Adrenal gland (tissue), 12 donors: Measurements from ENCODE around the gene PPP1R12C. TPM values are rescaled to one million over a fixed set of nuclear protein-coding genes. Genes with fewer than 3 reads are reported as not detected.

Source experiments
- DNase-seq, 7 donors: peaks; one replicate each; pipeline ENCODE4 v3.0.0-alpha.2; 2019 to 2020
- H3K27ac ChIP-seq, 5 donors: fragments of 200-600 bp; sonication (generic) in 4 of 5; 1 replicate in 3 of 5; 2 replicates in 2 of 5; pipeline versions ENCODE4 v1.5.1 to v1.8.0; 2016 to 2020; ENCODE audit warnings: mild to moderate bottlenecking in 1 of 5
- H3K27me3 ChIP-seq: fragments of 200-600 bp; 2 replicates; pipeline ENCODE4 v1.8.0; 2021
- H3K36me3 ChIP-seq, 2 donors: fragments of 200-600 bp; replicated peaks in 1 of 2; 1 replicate in 1 of 2; 2 replicates in 1 of 2; pipeline versions ENCODE4 v1.5.1 to v1.8.0; 2018 to 2022
- H3K4me1 ChIP-seq, 2 donors: fragments of 200-600 bp; replicated peaks in 1 of 2; 1 replicate in 1 of 2; 2 replicates in 1 of 2; pipeline versions ENCODE4 v1.5.1 to v1.8.0; 2018 to 2021
- H3K4me3 ChIP-seq, 4 donors: fragments of 200-600 bp; sonication (generic) in 3 of 4; one replicate each; pipeline ENCODE4 v1.5.1; 2016 to 2018
- H3K9me3 ChIP-seq, 3 donors: fragments of 200-600 bp; sonication (generic) in 1 of 3; replicated peaks in 1 of 3; 1 replicate in 2 of 3; 2 replicates in 1 of 3; pipeline versions ENCODE4 v1.5.1 to v1.8.0; 2016 to 2021
- POLR2A ChIP-seq, 2 donors: fragments of 450-650 bp; IDR thresholded peaks; one replicate each; pipeline ENCODE4 v1.6.1; 2017; ENCODE audit warnings: antibody characterized with exemption in 2 of 2, mild to moderate bottlenecking in 2 of 2, moderate library complexity in 1 of 2
- WGBS, 4 donors: extraction: QIAGEN DNeasy Blood & Tissue Kit in 2 of 4; methylation state at CpG; one replicate each; pipeline versions ENCODE4 v1.1.5 to v1.1.7; 2013 to 2017; 5-methylcytosine and 5-hydroxymethylcytosine counted together
- intact Hi-C, 2 donors: fragments of 100-400 bp; cut with DNase I; formaldehyde crosslinking; loops; one replicate each; pipeline versions ENCODE4 v1.14.1 to v1.15.0; 2022 to 2023
- polyA plus RNA-seq, 3 donors: library from polyadenylated mRNA; stranded (reverse); fragments of 200-250 nt in 2 of 3; fragments of 350-450 nt in 1 of 3; fragmentation: Illumina TruSeq in 1 of 3; extraction: RNeasy Lipid Tissue Mini Kit (QIAGEN cat#74804) in 1 of 3; gene quantifications; one replicate each; pipeline ENCODE4 v1.2.3, GENCODE V29; 2013 to 2014
- total RNA-seq, 9 donors: library from RNA; depleted of rRNA in 4 of 9; stranded (reverse); fragments of >200 nt in 4 of 9; fragments of 120-200 nt in 1 of 9; fragmentation: NEBNext Ultra II Directional in 1 of 9; extraction: Animal tissue kit (Norgen Biotek cat#: 25700) in 1 of 9; gene quantifications; one replicate each; pipeline versions ENCODE4 v1.1.0 to v1.2.4, GENCODE V29; 2013 to 2023
- TF ChIP-seq, protein P1 (sequence below), 6 experiments: fragments of 450-650 bp in 4 of 6; fragments of 200-600 bp in 2 of 6; sonication (generic) in 1 of 6; IDR thresholded peaks; 1 replicate in 5 of 6; 2 replicates in 1 of 6; pipeline versions ENCODE4 v1.5.1 to v1.8.0; 2016 to 2021; ENCODE audit warnings: antibody characterized with exemption in 6 of 6, mild to moderate bottlenecking in 2 of 6, moderate library complexity in 1 of 6
- donor health status: healthy with polysubstance abuse.
- donor health status: Bipolar disorder and iron deficiency.
- donor health status: DM: yes; HTN: yes; CAD: no.
- donor health status: DM: no; HTN: no; CAD: no.
- donor health status: DM: no; HTN: no; CAD: no.
- donor health status: DM: yes; HTN: yes; CAD: no.

The PPP1R12C gene
- total and polyA plus RNA-seq, 12 donors = 22.1 to 251 (median 76.2) TPM

DNA sequence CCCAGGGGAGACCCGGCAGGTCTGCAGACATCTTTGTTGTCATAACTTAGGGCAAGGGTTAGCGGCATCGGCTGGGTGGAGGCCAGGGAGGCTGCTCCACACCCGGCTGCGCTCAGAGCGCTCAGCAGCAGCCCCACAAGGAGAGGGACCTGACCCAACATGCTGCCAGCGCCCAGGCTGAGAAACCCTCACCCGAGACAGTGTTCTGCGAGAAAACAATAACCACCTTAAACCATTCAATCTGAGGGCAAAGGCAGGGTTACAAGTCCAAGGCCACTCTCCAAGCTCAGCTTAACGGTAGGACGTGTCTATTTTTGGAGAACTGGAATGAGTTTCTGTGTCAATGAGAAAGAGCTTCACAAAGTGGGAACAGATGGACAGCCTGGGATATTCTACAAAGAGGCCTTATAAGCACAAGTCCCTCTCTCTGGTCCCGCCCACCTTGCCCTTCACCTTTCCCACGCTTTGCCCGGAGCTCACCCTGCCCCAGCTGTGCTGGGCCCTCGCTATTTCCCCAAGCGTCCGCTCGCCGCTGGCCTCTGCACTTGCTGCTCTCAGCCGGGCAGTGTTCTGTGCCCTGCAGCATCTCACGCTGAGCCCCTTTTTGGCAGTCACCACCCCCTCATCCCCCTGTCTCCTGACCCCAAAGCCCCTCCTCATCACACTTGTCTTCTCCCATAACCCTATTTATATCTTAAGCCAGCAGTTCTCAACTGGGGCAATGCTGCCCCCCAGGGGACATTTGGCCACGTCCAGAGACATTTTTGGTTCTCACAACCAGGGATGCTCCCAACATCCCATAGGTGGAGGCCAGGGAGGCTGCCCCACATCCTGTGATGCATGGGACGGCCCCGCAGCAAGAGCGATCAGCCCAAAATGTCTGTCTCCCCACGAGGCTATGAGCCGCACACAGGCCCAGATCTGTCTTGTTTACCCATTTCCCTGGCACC lies 17.6 kb downstream of the PPP1R12C start:
- intact Hi-C loops = no loop called here
- H3K36me3 ChIP-seq = peaks cover 0 to 50% of the 10 kb centered on the region in 2 donors
- no peak overlapping the region for H3K27ac ChIP-seq
- H3K4me3 ChIP-seq = no peak overlapping the region
- no peaks in the 10 kb centered on the region for H3K4me1 ChIP-seq
- H3K27me3 ChIP-seq = no peaks in the 10 kb centered on the region
- DNase-seq = peak in 1 of 7 donors; percentile 12
- 71 to 81% (median 76%) methylated on average over 18 to 27 of the region's 27 CpGs for WGBS, 4 donors
- no peaks in the 10 kb centered on the region for H3K9me3 ChIP-seq
- no peak for TF ChIP-seq POLR2A (IDR thresholded peaks at IDR 0.05)
- TF ChIP-seq, protein P1, sequence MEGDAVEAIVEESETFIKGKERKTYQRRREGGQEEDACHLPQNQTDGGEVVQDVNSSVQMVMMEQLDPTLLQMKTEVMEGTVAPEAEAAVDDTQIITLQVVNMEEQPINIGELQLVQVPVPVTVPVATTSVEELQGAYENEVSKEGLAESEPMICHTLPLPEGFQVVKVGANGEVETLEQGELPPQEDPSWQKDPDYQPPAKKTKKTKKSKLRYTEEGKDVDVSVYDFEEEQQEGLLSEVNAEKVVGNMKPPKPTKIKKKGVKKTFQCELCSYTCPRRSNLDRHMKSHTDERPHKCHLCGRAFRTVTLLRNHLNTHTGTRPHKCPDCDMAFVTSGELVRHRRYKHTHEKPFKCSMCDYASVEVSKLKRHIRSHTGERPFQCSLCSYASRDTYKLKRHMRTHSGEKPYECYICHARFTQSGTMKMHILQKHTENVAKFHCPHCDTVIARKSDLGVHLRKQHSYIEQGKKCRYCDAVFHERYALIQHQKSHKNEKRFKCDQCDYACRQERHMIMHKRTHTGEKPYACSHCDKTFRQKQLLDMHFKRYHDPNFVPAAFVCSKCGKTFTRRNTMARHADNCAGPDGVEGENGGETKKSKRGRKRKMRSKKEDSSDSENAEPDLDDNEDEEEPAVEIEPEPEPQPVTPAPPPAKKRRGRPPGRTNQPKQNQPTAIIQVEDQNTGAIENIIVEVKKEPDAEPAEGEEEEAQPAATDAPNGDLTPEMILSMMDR (IDR thresholded peaks at IDR 0.05) = no peak

DNA sequence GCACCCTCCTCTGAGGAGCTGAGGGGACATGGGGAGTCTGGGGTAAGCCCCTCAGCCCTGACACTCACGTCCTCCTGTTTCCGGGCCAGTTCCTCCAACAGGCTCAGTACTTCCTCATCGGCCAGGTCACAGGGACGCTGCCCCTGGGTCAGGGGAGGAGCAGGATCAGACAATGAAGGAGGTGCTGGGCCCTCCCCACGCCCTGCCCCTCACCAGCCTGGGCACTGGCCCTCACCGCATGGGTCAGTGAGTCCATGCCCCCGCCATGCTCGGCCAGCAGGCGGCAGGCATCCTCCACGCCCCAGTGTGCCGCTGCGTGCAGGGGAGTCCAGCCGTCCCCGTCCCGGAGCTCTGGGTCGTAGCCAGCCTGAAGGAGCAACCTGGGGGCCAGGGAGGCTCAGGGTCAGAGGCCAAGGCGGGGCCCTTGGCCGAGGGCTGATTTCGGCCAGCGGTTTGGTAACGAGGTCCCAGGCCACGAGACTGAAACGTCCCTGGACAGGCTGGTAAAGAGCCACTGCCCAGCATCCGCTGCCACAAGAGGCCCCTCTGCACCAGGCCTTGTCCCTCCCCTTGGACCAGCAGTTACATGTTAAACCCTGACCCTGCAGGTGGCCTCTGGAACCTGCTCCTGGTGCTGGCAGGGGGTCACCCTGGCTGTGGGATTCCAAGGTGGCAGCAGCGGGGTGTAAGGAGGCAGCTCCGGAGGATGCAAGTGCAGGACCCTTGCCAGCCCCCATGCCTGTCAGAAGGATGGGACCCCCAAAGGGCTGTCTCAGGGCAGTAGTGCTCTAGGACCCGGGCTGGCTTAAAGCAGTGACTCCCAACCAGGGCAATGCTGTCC lies 18.5 kb downstream of the PPP1R12C start:
- peaks cover 0 to 56% of the 10 kb centered on the region in 2 donors for H3K36me3 ChIP-seq
- H3K27ac ChIP-seq = no peak overlapping the region

DNA sequence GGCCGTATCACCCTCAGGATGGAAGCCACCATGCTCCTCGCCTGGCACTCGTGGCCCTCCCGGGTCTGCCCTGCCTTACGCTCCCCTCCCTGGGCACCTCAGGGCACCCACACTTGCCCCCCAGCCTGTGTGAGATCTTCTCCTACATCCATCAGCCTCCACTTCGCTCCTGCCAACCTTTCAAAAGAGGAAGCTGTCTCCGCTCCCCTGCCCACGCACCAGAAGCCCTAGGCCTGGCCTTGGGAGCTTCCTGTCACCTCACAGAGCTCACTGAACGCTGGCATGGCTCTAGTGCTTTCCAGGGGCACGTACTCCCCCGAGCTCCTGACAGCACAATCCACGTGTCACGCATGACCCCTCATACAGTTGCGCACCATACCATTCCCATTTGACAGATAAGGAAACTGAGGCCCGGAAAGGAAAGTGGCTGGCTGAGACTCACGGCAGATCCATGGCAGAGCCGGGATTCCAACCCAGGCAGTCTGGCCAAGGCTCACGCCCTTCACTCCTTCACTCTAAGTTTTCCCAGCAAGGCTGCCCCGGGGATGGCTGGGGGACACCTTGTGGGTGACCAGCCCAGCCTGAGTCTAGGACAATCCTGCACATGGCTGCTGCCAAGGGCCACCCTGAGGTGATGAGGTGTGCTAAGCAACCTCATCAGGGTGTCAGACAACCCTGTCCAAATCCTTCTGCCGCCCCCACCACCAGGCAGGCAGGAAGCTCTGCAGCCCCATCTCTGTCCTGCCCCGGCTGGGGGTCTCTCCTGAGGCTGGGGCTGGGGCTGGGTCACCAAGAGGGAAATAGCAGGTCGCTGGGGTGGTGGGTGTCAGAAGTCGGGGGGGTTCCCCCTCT lies 19.3 kb downstream of the PPP1R12C start:
- intact Hi-C loops = no loop called here
- WGBS, 4 donors = 72 to 77% (median 72%) methylated on average over 17 to 23 of the region's 23 CpGs
- no peaks in the 10 kb centered on the region for H3K9me3 ChIP-seq
- H3K4me3 ChIP-seq = no peak overlapping the region
- peaks cover 0 to 52% of the 10 kb centered on the region in 2 donors for H3K36me3 ChIP-seq
- TF ChIP-seq, protein P1 (IDR thresholded peaks at IDR 0.05) = no peak
- no peak for TF ChIP-seq POLR2A (IDR thresholded peaks at IDR 0.05)
- DNase-seq = peak in 1 of 7 donors; percentile 40
- H3K27ac ChIP-seq = no peak overlapping the region
- no peaks in the 10 kb centered on the region for H3K27me3 ChIP-seq
- no peaks in the 10 kb centered on the region for H3K4me1 ChIP-seq

More for the DNA sequence above, 18.5 kb downstream of the PPP1R12C start:
- H3K27me3 ChIP-seq = no peaks in the 10 kb centered on the region
- intact Hi-C loops = no loop called here
- TF ChIP-seq POLR2A (IDR thresholded peaks at IDR 0.05) = no peak
- TF ChIP-seq, protein P1 (IDR thresholded peaks at IDR 0.05) = no peak
- H3K4me3 ChIP-seq = no peak overlapping the region
- DNase-seq = peak in 1 of 7 donors; percentile 15
- WGBS, 4 donors = 83 to 93% (median 88%) methylated on average over 11 to 27 of the region's 27 CpGs
- H3K9me3 ChIP-seq = no peaks in the 10 kb centered on the region
- no peaks in the 10 kb centered on the region for H3K4me1 ChIP-seq
